Ascending aorta (tissue), 2 donors: ENCODE results near the gene RGS6. TPM values are rescaled to one million over a fixed set of nuclear protein-coding genes. Genes with fewer than 3 reads are reported as not detected.

Experiments used
- DNase-seq, 2 donors: peaks; one replicate each; pipeline ENCODE4 v3.0.0-alpha.2; 2019; ENCODE audit warnings: low spot score in 2 of 2
- H3K27ac ChIP-seq, 2 donors: fragments of 200-600 bp; sonication (generic); one replicate each; pipeline ENCODE4 v1.5.1; 2016 to 2017; ENCODE audit warnings: mild to moderate bottlenecking in 1 of 2
- H3K27me3 ChIP-seq: fragments of 200-600 bp; sonication (generic); one replicate; pipeline ENCODE4 v1.5.1; 2017
- H3K36me3 ChIP-seq, 2 donors: fragments of 200-600 bp; sonication (generic); one replicate each; pipeline ENCODE4 v1.5.1; 2016
- H3K4me1 ChIP-seq, 2 donors: fragments of 200-600 bp; sonication (generic); one replicate each; pipeline ENCODE4 v1.5.1; 2016 to 2017; ENCODE audit warnings: mild to moderate bottlenecking in 1 of 2
- H3K4me3 ChIP-seq, 2 donors: fragments of 200-600 bp; sonication (generic); one replicate each; pipeline ENCODE4 v1.5.1; 2016 to 2017; ENCODE audit warnings: mild to moderate bottlenecking in 1 of 2
- H3K9me3 ChIP-seq, 2 donors: fragments of 200-600 bp; sonication (generic); one replicate each; pipeline ENCODE4 v1.5.1; 2016
- intact Hi-C: fragments of 100-400 bp; cut with DNase I; formaldehyde crosslinking; loops from one replicate; pipeline ENCODE4 v1.15.1; 2023
- total RNA-seq: library from RNA; depleted of rRNA; stranded (reverse); fragments of >200 nt; gene quantifications from one replicate; pipeline ENCODE4 v1.1.0, GENCODE V29; 2016
- TF ChIP-seq, protein P1 (sequence below), 3 experiments: fragments of 200-600 bp in 2 of 3; fragments of 450-650 bp in 1 of 3; sonication (generic) in 2 of 3; IDR thresholded peaks; one replicate each; pipeline ENCODE4 v1.5.1; 2016 to 2019; ENCODE audit warnings: antibody characterized with exemption in 3 of 3, mild to moderate bottlenecking in 1 of 3, moderate library complexity in 1 of 3

The RGS6 gene
- total RNA-seq, 1 donor from 2014 or later = 0.11 TPM

- no peaks in the 10 kb centered on the region for H3K36me3 ChIP-seq
- H3K9me3 ChIP-seq = no peaks in the 10 kb centered on the region
- no peaks in the 10 kb centered on the region for H3K4me1 ChIP-seq
- no peak overlapping the region for H3K4me3 ChIP-seq
- intact Hi-C loops = no loop called here
- no peak overlapping the region for H3K27ac ChIP-seq
- no peaks in the 10 kb centered on the region for H3K27me3 ChIP-seq
- TF ChIP-seq, protein P1, sequence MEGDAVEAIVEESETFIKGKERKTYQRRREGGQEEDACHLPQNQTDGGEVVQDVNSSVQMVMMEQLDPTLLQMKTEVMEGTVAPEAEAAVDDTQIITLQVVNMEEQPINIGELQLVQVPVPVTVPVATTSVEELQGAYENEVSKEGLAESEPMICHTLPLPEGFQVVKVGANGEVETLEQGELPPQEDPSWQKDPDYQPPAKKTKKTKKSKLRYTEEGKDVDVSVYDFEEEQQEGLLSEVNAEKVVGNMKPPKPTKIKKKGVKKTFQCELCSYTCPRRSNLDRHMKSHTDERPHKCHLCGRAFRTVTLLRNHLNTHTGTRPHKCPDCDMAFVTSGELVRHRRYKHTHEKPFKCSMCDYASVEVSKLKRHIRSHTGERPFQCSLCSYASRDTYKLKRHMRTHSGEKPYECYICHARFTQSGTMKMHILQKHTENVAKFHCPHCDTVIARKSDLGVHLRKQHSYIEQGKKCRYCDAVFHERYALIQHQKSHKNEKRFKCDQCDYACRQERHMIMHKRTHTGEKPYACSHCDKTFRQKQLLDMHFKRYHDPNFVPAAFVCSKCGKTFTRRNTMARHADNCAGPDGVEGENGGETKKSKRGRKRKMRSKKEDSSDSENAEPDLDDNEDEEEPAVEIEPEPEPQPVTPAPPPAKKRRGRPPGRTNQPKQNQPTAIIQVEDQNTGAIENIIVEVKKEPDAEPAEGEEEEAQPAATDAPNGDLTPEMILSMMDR (IDR thresholded peaks at IDR 0.05) = no peak
- DNase-seq = no peak
Observed at GRCh38 chr14:71995741-71996140, 63.5 kb downstream of the RGS6 start.

DNA sequence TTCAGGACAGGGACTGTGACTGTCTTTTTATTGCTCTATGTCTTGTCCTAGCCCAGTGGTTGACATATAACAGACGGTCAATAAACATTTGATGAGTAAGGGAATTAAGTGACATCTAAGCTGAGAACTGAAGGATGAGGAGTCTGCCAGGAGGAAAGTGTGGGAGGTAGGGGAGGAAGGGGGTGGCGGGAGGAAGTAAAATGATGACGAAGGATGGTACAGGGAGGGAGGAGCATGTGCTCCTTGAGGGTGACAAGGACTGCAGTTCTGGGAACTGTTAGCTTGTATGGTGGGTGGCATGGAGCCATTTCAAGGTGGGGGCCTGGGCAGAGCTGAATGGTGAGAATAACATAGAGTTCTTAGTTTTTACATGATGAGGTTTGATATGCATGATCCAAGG is 64.4 kb downstream of the RGS6 start:
- no peaks in the 10 kb centered on the region for H3K27me3 ChIP-seq
- H3K4me1 ChIP-seq = no peaks in the 10 kb centered on the region
- no peaks in the 10 kb centered on the region for H3K9me3 ChIP-seq
- no peaks in the 10 kb centered on the region for H3K36me3 ChIP-seq
- no peak overlapping the region for H3K4me3 ChIP-seq
- DNase-seq = no peak
- H3K27ac ChIP-seq = no peak overlapping the region
- intact Hi-C loops = no loop called here
- TF ChIP-seq, protein P1 (IDR thresholded peaks at IDR 0.05) = no peak

- TF ChIP-seq, protein P1 (IDR thresholded peaks at IDR 0.05) = no peak
- no peak for DNase-seq
Observed at GRCh38 chr14:72000907-72001306, 68.7 kb downstream of the RGS6 start.

DNA sequence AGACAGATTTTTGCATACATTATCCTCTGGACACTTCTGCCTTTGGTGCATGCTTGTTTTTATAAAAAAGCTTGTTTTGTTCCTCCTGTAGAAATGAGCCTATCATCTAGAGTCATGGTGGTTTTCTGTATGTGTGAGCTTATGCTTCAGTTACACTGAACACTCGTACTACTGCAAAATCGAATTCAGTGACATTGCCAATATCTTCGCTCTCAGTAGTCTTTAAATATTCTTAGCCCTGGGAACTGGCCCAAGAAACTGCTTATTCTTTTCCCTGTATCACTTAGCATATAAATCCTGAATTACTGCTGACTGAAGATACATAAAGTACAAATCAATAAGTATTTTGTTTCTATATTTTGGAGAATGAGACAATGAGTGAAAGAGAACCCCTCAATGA is 70.5 kb downstream of the RGS6 start:
- Histone ChIP-seq H3K36me3 (no peaks in the 10 kb centered on the region), H3K27ac (no peak overlapping the region), H3K9me3 (no peaks in the 10 kb centered on the region), H3K4me3 (no peak overlapping the region), H3K27me3 (no peaks in the 10 kb centered on the region), H3K4me1 (no peaks in the 10 kb centered on the region)
- TF ChIP-seq, protein P1 (IDR thresholded peaks at IDR 0.05) = no peak
- intact Hi-C loops = no loop called here
- DNase-seq = no peak

More at GRCh38 chr14:72000907-72001306, 68.7 kb downstream of the RGS6 start:
- no peaks in the 10 kb centered on the region for H3K27me3 ChIP-seq
- H3K4me3 ChIP-seq = no peak overlapping the region
- H3K9me3 ChIP-seq = no peaks in the 10 kb centered on the region
- H3K4me1 ChIP-seq = no peaks in the 10 kb centered on the region
- H3K36me3 ChIP-seq = no peaks in the 10 kb centered on the region
- intact Hi-C loops = no loop called here
- H3K27ac ChIP-seq = no peak overlapping the region

DNA sequence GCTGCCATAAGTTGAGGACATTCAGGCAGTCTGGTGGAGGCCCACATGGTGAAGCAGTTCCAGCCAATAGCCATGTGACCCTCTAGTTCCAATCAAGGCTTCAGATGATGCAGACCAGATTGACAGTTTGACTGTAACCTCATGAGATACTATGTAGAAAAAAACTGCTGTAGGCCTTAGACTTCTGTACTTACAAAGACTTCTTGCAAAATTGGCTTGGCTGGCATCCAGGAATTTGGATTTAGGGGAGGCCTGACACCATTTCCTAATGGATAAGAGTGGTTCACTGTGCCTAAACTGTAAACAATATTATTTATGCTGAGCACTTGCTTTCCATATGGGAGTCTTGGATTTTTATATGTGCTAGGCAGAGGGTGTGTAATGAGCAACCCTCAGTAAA is 76.4 kb downstream of the RGS6 start:
- H3K36me3 ChIP-seq = no peaks in the 10 kb centered on the region
- TF ChIP-seq, protein P1 (IDR thresholded peaks at IDR 0.05) = no peak
- H3K4me1 ChIP-seq = no peaks in the 10 kb centered on the region
- H3K27me3 ChIP-seq = no peaks in the 10 kb centered on the region
- intact Hi-C loops = no loop called here
- DNase-seq = no peak
- H3K9me3 ChIP-seq = no peaks in the 10 kb centered on the region
- H3K4me3 ChIP-seq = no peak overlapping the region
- no peak overlapping the region for H3K27ac ChIP-seq

DNA sequence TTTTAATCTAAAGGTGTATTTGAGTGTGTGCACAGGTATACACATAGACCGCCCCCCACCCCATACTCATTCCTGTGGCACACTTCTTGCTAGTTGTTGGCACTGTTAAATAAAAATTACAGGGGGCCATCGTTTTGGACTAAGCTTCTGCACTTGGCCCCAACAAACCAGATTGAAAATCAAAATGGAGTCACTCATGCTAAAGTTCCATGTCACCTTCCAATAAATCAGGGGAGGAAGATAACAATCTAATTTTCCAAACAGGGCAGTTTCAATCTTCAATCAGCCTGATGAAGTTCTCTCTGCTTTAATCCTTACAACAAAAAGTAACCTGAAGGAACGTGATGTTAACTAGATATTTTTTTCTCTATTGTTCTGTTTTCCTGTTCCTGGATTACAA is 78.2 kb downstream of the RGS6 start:
- H3K9me3 ChIP-seq = no peaks in the 10 kb centered on the region
- no peak overlapping the region for H3K4me3 ChIP-seq
- H3K27ac ChIP-seq = no peak overlapping the region
- no peaks in the 10 kb centered on the region for H3K27me3 ChIP-seq
- DNase-seq = no peak
- intact Hi-C loops = no loop called here
- no peaks in the 10 kb centered on the region for H3K4me1 ChIP-seq
- H3K36me3 ChIP-seq = no peaks in the 10 kb centered on the region
- TF ChIP-seq, protein P1 (IDR thresholded peaks at IDR 0.05) = no peak
